CD14-positive monocyte (primary cell): ENCODE measurements around the gene INO80E. TPM values are rescaled to one million over a fixed set of nuclear protein-coding genes. Genes with fewer than 3 reads are reported as not detected.

Experiments
- DNase-seq, 3 donors: peaks; one replicate each; pipeline ENCODE4 v3.0.0-alpha.2; 2011 to 2022
- H2AFZ ChIP-seq: 2 replicates; pipeline ENCODE4 v1.6.0; 2012; ENCODE audit warnings: mild to moderate bottlenecking, low read depth, low read length, inconsistent platforms; ENCODE audit not compliant: insufficient read depth, poor library complexity, severe bottlenecking
- H3K27ac ChIP-seq, 2 donors: 1 replicate in 1 of 2; 2 replicates in 1 of 2; pipeline ENCODE4 v1.5.1; 2012 to 2013; ENCODE audit warnings: low read length in 2 of 2, control low read depth in 1 of 2, inconsistent platforms in 1 of 2, low read depth in 1 of 2, mild to moderate bottlenecking in 1 of 2
- H3K27me3 ChIP-seq, 2 donors: one replicate each; pipeline versions ENCODE4 v1.6.0 to v1.6.1; 2011 to 2013; ENCODE audit warnings: low read length in 2 of 2; ENCODE audit not compliant: control insufficient read depth in 2 of 2, insufficient read depth in 2 of 2
- H3K36me3 ChIP-seq, 2 donors: replicated peaks in 1 of 2; 1 replicate in 1 of 2; 2 replicates in 1 of 2; pipeline versions ENCODE4 v1.5.1 to v1.6.1; 2012 to 2013; ENCODE audit warnings: low read length in 2 of 2, control low read depth in 1 of 2, inconsistent platforms in 1 of 2, mild to moderate bottlenecking in 1 of 2; ENCODE audit not compliant: insufficient read depth in 2 of 2, control insufficient read depth in 1 of 2
- H3K4me1 ChIP-seq, 2 donors: 1 replicate in 1 of 2; 2 replicates in 1 of 2; pipeline versions ENCODE4 v1.5.1 to v1.6.1; 2012 to 2013; ENCODE audit warnings: low read length in 2 of 2, control low read depth in 1 of 2, inconsistent platforms in 1 of 2, mild to moderate bottlenecking in 1 of 2, moderate library complexity in 1 of 2; ENCODE audit not compliant: insufficient read depth in 2 of 2, control insufficient read depth in 1 of 2
- H3K4me2 ChIP-seq: replicated peaks from 2 replicates; pipeline ENCODE3; 2012; ENCODE audit warnings: low read length, moderate library complexity, mild to moderate bottlenecking; ENCODE audit not compliant: poor library complexity, severe bottlenecking; ENCODE audit errors: extremely low read depth
- H3K4me3 ChIP-seq, 3 experiments: fragments of 200-600 bp in 1 of 3; sonication (generic) in 1 of 3; replicated peaks in 1 of 3; 1 replicate in 2 of 3; 2 replicates in 1 of 3; pipeline ENCODE4 v1.5.1; 2011 to 2013; ENCODE audit warnings: low read length in 3 of 3, mild to moderate bottlenecking in 3 of 3, control low read depth in 2 of 3, low read depth in 2 of 3, inconsistent platforms in 1 of 3, moderate library complexity in 1 of 3
- H3K79me2 ChIP-seq: 2 replicates; pipeline ENCODE4 v1.6.0; 2012; ENCODE audit warnings: mild to moderate bottlenecking, control low read depth, inconsistent platforms, low read length, moderate library complexity; ENCODE audit not compliant: insufficient read depth
- H3K9ac ChIP-seq: 2 replicates; pipeline ENCODE4 v1.6.0; 2017; ENCODE audit warnings: low read length, mild to moderate bottlenecking; ENCODE audit not compliant: insufficient read depth, poor library complexity, severe bottlenecking
- H3K9me3 ChIP-seq, 2 donors: replicated peaks in 1 of 2; 1 replicate in 1 of 2; 2 replicates in 1 of 2; pipeline versions ENCODE4 v1.5.1 to v1.6.1; 2012 to 2013; ENCODE audit warnings: low read length in 2 of 2, control low read depth in 1 of 2; ENCODE audit not compliant: control insufficient read depth in 1 of 2, insufficient read depth in 1 of 2
- H4K20me1 ChIP-seq: 2 replicates; pipeline ENCODE4 v1.6.0; 2012; ENCODE audit warnings: mild to moderate bottlenecking, low read length, control low read depth, moderate library complexity; ENCODE audit not compliant: insufficient read depth
- H3K27ac Mint-ChIP-seq, 7 donors: one replicate each; pipeline ENCODE4 v1.8.0; 2020; ENCODE audit warnings: mild to moderate bottlenecking in 7 of 7, mixed read lengths in 7 of 7, moderate library complexity in 6 of 7, inconsistent platforms in 2 of 7
- H3K27me3 Mint-ChIP-seq, 3 donors: one replicate each; pipeline ENCODE4 v1.8.0; 2021 to 2022; ENCODE audit warnings: low read depth in 3 of 3, mild to moderate bottlenecking in 3 of 3, mixed read lengths in 3 of 3, moderate library complexity in 3 of 3, inconsistent platforms in 1 of 3
- H3K36me3 Mint-ChIP-seq, 2 donors: one replicate each; pipeline ENCODE4 v1.8.0; 2020; ENCODE audit warnings: mixed read lengths in 2 of 2, inconsistent platforms in 1 of 2, mild to moderate bottlenecking in 1 of 2
- H3K4me1 Mint-ChIP-seq: one replicate; pipeline ENCODE4 v1.8.0; 2020; ENCODE audit warnings: mild to moderate bottlenecking, mixed read lengths
- H3K4me3 Mint-ChIP-seq, 2 donors: one replicate each; pipeline ENCODE4 v1.8.0; 2020; ENCODE audit warnings: mild to moderate bottlenecking in 2 of 2, mixed read lengths in 2 of 2, moderate library complexity in 1 of 2
- H3K9me3 Mint-ChIP-seq, 7 donors: one replicate each; pipeline ENCODE4 v1.8.0; 2020 to 2022; ENCODE audit warnings: mixed read lengths in 7 of 7, mild to moderate bottlenecking in 6 of 7, moderate library complexity in 6 of 7, inconsistent platforms in 2 of 7
- WGBS: methylation state at CpG from one replicate; pipeline ENCODE4 v1.1.5; 2013; ENCODE audit warnings: missing lambda C conversion rate; ENCODE audit not compliant: insufficient coverage; 5-methylcytosine and 5-hydroxymethylcytosine counted together
- intact Hi-C, 2 donors: fragments of 100-400 bp; cut with micrococcal nuclease; formaldehyde crosslinking; loops; one replicate each; pipeline versions ENCODE4 v1.15.0 to v1.15.1; 2023
- polyA plus RNA-seq, 3 donors: library from polyadenylated mRNA; depleted of rRNA in 1 of 3; unstranded in 2 of 3; stranded (reverse) in 1 of 3; fragments of 300-500 nt in 2 of 3; fragments of >200 nt in 1 of 3; fragmentation: Illumina TruSeq in 2 of 3; gene quantifications; 1 replicate in 2 of 3; 2 replicates in 1 of 3; pipeline ENCODE4 v1.2.3, GENCODE V29; 2012 to 2021
- TF ChIP-seq, protein P1 (sequence below): fragments of 200-600 bp; IDR thresholded peaks from one replicate; pipeline ENCODE4 v1.8.0; 2022; ENCODE audit warnings: antibody characterized with exemption, mild to moderate bottlenecking

INO80E gene
- polyA plus RNA-seq, 3 donors = 2.8 to 57.6 (median 3.5) TPM

DNA sequence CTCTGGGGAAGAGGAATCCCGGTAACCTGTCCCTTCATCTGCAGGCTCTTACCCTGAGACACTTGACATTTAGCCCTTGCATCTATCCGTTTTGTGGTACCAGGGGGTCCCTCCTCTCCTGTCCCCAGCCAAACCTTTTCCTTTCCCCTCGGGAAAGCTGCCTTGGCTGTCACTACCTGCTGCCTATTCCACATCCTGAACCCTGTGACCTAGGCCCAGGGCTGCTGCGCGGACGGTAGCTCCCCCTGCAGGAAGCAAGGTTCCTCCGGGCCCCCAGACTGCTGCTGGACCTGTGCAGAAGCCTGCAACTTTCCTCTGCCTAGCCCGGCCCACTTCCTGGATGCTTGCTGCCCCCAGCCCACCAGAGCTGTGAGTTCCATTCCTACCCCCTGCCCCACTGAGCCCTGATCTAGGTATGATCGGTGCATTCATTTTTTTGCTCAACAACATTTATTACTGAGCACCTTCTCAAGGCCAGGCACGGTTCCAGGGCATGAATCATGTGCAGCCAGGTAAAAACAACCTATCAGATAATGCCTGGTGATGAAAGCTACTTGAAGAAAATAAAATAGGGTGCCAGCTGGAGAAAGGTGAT lies 59.0 kb downstream of the INO80E start:
- TF ChIP-seq, protein P1, sequence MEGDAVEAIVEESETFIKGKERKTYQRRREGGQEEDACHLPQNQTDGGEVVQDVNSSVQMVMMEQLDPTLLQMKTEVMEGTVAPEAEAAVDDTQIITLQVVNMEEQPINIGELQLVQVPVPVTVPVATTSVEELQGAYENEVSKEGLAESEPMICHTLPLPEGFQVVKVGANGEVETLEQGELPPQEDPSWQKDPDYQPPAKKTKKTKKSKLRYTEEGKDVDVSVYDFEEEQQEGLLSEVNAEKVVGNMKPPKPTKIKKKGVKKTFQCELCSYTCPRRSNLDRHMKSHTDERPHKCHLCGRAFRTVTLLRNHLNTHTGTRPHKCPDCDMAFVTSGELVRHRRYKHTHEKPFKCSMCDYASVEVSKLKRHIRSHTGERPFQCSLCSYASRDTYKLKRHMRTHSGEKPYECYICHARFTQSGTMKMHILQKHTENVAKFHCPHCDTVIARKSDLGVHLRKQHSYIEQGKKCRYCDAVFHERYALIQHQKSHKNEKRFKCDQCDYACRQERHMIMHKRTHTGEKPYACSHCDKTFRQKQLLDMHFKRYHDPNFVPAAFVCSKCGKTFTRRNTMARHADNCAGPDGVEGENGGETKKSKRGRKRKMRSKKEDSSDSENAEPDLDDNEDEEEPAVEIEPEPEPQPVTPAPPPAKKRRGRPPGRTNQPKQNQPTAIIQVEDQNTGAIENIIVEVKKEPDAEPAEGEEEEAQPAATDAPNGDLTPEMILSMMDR = peak; percentile 59
- WGBS = 22% methylated on average over 7 of the region's 10 CpGs
- Mint-ChIP-seq H3K4me1 (peaks cover 15% of the 10 kb centered on the region), H3K4me3 (no peak overlapping the region), H3K9me3 (peaks cover 0 to 3% (median 0%) of the 10 kb centered on the region in 7 donors), H3K27ac (peak overlapping the region in 2 of 7 donors; percentile 49 to 64), H3K27me3 (peaks cover 0 to 1% (median 0%) of the 10 kb centered on the region in 3 donors), H3K36me3 (no peaks in the 10 kb centered on the region)
- H3K4me1 ChIP-seq = peaks cover 11 to 18% of the 10 kb centered on the region in 2 donors
- no peaks in the 10 kb centered on the region for H3K9me3 ChIP-seq
- H3K9ac ChIP-seq = no peak overlapping the region
- intact Hi-C loops = no loop called here
- no peak overlapping the region for H3K27ac ChIP-seq
- H4K20me1 ChIP-seq = no peaks in the 10 kb centered on the region
- peak in 1 of 3 donors; percentile 48 for DNase-seq
- no peaks in the 10 kb centered on the region for H3K27me3 ChIP-seq
- no peaks in the 10 kb centered on the region for H3K36me3 ChIP-seq
- H3K4me2 ChIP-seq = no peak overlapping the region
- peaks cover 2% of the 10 kb centered on the region for H3K79me2 ChIP-seq
- H2AFZ ChIP-seq = no peak overlapping the region
- no peak overlapping the region for H3K4me3 ChIP-seq

Other genes starting within 250 kb of the INO80E start
- gene ZG16, start 218.0 kb upstream of the INO80E start, polyA plus RNA-seq = not detected
- gene KIF22, start 205.5 kb upstream of the INO80E start, polyA plus RNA-seq = 10 to 100 TPM; 22.0 to 46.2 (median 28.9) TPM
- 100 to 1,000 TPM in 1 of 3 donors, 10 to 100 TPM in 2; 14.2 to 137 (median 18.8) TPM for gene MAZ, start 189.7 kb upstream of the INO80E start, polyA plus RNA-seq
- under 1 TPM in 1 of 3 donors, not detected in 2; 0.04 TPM for gene PRRT2, start 184.0 kb upstream of the INO80E start, polyA plus RNA-seq
- 10 to 100 TPM; 12.6 to 43.4 (median 36.3) TPM for gene PAGR1, start 180.1 kb upstream of the INO80E start, polyA plus RNA-seq
- gene MVP, start 175.8 kb upstream of the INO80E start, polyA plus RNA-seq = 100 to 1,000 TPM; 146 to 274 (median 185) TPM
- gene CDIPT, start 133.0 kb upstream of the INO80E start, polyA plus RNA-seq = 10 to 100 TPM; 67.2 to 98.8 (median 93.5) TPM
- not detected for gene SEZ6L2, start 96.7 kb upstream of the INO80E start, polyA plus RNA-seq
- not detected for gene ASPHD1, start 95.8 kb upstream of the INO80E start, polyA plus RNA-seq
- 10 to 100 TPM in 1 of 3 donors, 1 to 10 TPM in 2; 4.0 to 36.6 (median 4.7) TPM for gene KCTD13, start 70.0 kb upstream of the INO80E start, polyA plus RNA-seq
- 100 to 1,000 TPM; 157 to 265 (median 227) TPM for gene TMEM219, start 34.2 kb upstream of the INO80E start, polyA plus RNA-seq
- gene TAOK2, start 22.4 kb upstream of the INO80E start, polyA plus RNA-seq = 10 to 100 TPM in 1 of 3 donors, 1 to 10 TPM in 2; 1.1 to 19.2 (median 2.3) TPM
- gene HIRIP3, start 624 bp upstream of the INO80E start, polyA plus RNA-seq = 1 to 10 TPM; 3.3 to 4.8 (median 3.7) TPM
- 1 to 10 TPM in 1 of 3 donors, under 1 TPM in 2; 0.23 to 3.7 (median 0.66) TPM for gene DOC2A, start 14.8 kb downstream of the INO80E start, polyA plus RNA-seq
- gene C16orf92, start 27.0 kb downstream of the INO80E start, polyA plus RNA-seq = not detected
- gene TLCD3B, start 35.0 kb downstream of the INO80E start, polyA plus RNA-seq = not detected
- gene ALDOA, start 69.5 kb downstream of the INO80E start, polyA plus RNA-seq = 1,000 to 10,000 TPM; 1,202 to 1,628 (median 1,429) TPM
- gene PPP4C, start 79.8 kb downstream of the INO80E start, polyA plus RNA-seq = 100 to 1,000 TPM; 186 to 388 (median 279) TPM
- under 1 TPM; 0.10 to 0.65 (median 0.11) TPM for gene TBX6, start 95.7 kb downstream of the INO80E start, polyA plus RNA-seq
- 100 to 1,000 TPM; 182 to 283 (median 235) TPM for gene YPEL3, start 100.0 kb downstream of the INO80E start, polyA plus RNA-seq
- 1 to 10 TPM in 1 of 3 donors, not detected in 2; 9.6 TPM for gene GDPD3, start 117.3 kb downstream of the INO80E start, polyA plus RNA-seq
- gene MAPK3, start 127.0 kb downstream of the INO80E start, polyA plus RNA-seq = 10 to 100 TPM in 2 of 3 donors, 1 to 10 TPM in 1; 8.1 to 82.8 (median 10.2) TPM
- gene CORO1A, start 187.4 kb downstream of the INO80E start, polyA plus RNA-seq = 1,000 to 10,000 TPM; 1,314 to 1,363 (median 1,346) TPM
- gene BOLA2B, start 197.4 kb downstream of the INO80E start, polyA plus RNA-seq = 100 to 1,000 TPM; 105 to 170 (median 160) TPM
- 100 to 1,000 TPM in 2 of 3 donors, 10 to 100 TPM in 1; 43.1 to 163 (median 162) TPM for gene SLX1A, start 197.6 kb downstream of the INO80E start, polyA plus RNA-seq
- 10 to 100 TPM; 20.9 to 29.9 (median 28.3) TPM for gene SULT1A3, start 203.0 kb downstream of the INO80E start, polyA plus RNA-seq